ENCODE results near the gene STK36. TPM values are rescaled to one million over a fixed set of nuclear protein-coding genes. Genes with fewer than 3 reads are reported as not detected.

STK36 gene
- total RNA-seq, 1 experiment from 2014 or later, result 38.7 TPM

DNA sequence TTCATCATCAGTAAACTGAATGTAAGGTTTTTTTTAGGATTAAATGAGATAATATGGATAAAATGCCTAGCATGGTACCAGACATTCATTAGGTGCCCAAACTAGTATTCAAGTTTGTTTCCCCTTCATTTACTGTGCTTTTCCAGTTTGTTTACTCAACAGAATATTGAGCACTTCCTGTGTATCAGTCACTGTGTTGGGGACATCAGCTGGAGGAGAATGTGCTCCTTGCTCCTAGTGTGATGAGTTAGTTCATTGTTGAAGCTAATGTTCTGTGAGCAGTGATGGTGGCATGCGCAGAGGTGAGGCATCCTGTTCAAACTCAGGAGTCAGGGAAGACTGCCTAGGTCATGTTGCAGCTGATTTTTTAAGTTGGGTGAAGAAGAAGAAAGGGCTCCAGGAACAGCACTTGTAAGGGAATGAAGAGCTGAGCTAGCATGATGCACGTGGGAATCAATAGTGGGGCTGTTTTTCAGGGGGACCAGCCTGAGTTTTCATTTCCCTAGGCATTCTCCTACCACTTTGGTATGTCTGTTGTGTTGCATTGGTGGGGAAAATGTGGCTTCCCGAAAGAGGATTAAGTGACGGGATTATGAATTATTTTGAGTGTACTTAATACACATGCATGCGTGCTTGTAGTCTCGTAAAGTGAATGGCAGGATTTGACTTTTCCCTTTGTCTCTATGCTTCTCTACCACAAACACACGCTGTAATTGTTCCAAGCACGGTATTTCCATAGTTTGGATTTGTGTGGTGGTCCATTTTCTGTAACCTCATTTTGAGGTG is 62.5 kb downstream of the STK36 start:
- Mint-ChIP-seq H3K4me3 (no peak overlapping the region), H3K27ac (peak overlapping the region in 2 of 3 experiments; percentile 16 to 52; a peak in 3 of 7 replicates), H3K36me3 (ENCODE audit: insufficient read depth in 1 of 3, low read depth in 3 of 3) (peaks cover 9 to 44% (median 14%) of the 10 kb centered on the region in 3 experiments; a peak in 6 of 7 replicates), H3K4me1 (peaks cover 22 to 27% of the 10 kb centered on the region in 2 experiments), H3K9me3 (no peaks in the 10 kb centered on the region), H3K27me3 (ENCODE audit: low read depth) (no peaks in the 10 kb centered on the region)
- Histone ChIP-seq H4K91ac (ENCODE audit: insufficient read length, low read depth, low read length) (no peak overlapping the region), H2AK5ac (ENCODE audit: insufficient read length, low read length) (no peak overlapping the region), H3K79me1 (ENCODE audit: insufficient read depth, low read depth, low read length, poor library complexity, severe bottlenecking) (peaks cover 9% of the 10 kb centered on the region), H3K18ac (ENCODE audit: insufficient read length, low read depth, low read length) (no peak overlapping the region), H3K27ac (ENCODE audit: insufficient read length, low read depth, low read length) (no peak overlapping the region), H3K56ac (ENCODE audit: insufficient read length, low read depth, low read length) (no peak overlapping the region), H3K79me2 (ENCODE audit: insufficient read depth, low read length) (peaks cover 12% of the 10 kb centered on the region; the same call in 1 of the 2 replicates), H4K5ac (ENCODE audit: insufficient read length, low read depth, low read length) (no peak overlapping the region), H2BK20ac (ENCODE audit: low read depth, low read length, poor library complexity, severe bottlenecking) (no peak overlapping the region), H2BK12ac (ENCODE audit: insufficient read length, low read depth, low read length) (no peak overlapping the region), H3K9me3 (ENCODE audit: control insufficient read depth, low read depth, low read length) (no peaks in the 10 kb centered on the region), H3K4me1 (ENCODE audit: insufficient read depth, low read length) (peaks cover 11% of the 10 kb centered on the region), H3K4ac (ENCODE audit: low read depth, low read length) (no peak overlapping the region), H2BK5ac (ENCODE audit: insufficient read length, low read length) (no peak overlapping the region), H3K9ac (ENCODE audit: extremely low read depth, insufficient read length, low read length) (no peak overlapping the region), H2AFZ (ENCODE audit: low read length) (no peak overlapping the region), H4K8ac (replicated peaks; ENCODE audit: insufficient read length, low read depth, low read length) (no peak overlapping the region), H3K4me2 (ENCODE audit: insufficient read depth, insufficient read length, low read length) (no peak overlapping the region), H3K14ac (ENCODE audit: insufficient read depth, low read length) (no peak overlapping the region), H3K23ac (ENCODE audit: insufficient read length, low read depth, low read length) (no peak overlapping the region), H3K23me2 (ENCODE audit: insufficient read length, low read depth, low read length, poor library complexity, severe bottlenecking) (no peaks in the 10 kb centered on the region), H3T11ph (ENCODE audit: low read length) (no peak overlapping the region), H2BK120ac (ENCODE audit: low read depth, low read length, poor library complexity, severe bottlenecking) (no peak overlapping the region), H3K27me3 (ENCODE audit: insufficient read depth, low read length) (no peaks in the 10 kb centered on the region), H2BK15ac (ENCODE audit: low read depth, low read length) (no peak overlapping the region), H4K20me1 (ENCODE audit: control insufficient read depth, insufficient read depth, insufficient read length) (no peaks in the 10 kb centered on the region)
- TF ChIP-seq, protein P1, sequence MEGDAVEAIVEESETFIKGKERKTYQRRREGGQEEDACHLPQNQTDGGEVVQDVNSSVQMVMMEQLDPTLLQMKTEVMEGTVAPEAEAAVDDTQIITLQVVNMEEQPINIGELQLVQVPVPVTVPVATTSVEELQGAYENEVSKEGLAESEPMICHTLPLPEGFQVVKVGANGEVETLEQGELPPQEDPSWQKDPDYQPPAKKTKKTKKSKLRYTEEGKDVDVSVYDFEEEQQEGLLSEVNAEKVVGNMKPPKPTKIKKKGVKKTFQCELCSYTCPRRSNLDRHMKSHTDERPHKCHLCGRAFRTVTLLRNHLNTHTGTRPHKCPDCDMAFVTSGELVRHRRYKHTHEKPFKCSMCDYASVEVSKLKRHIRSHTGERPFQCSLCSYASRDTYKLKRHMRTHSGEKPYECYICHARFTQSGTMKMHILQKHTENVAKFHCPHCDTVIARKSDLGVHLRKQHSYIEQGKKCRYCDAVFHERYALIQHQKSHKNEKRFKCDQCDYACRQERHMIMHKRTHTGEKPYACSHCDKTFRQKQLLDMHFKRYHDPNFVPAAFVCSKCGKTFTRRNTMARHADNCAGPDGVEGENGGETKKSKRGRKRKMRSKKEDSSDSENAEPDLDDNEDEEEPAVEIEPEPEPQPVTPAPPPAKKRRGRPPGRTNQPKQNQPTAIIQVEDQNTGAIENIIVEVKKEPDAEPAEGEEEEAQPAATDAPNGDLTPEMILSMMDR (conservative IDR thresholded peaks at IDR 0.05), result no peak
- DNase-seq, result no peak
- WGBS (ENCODE audit: extremely low coverage, insufficient read length, low lambda C conversion rate), result no CpG with 5 or more reads among the region's 8 CpGs

Measured in H9 (cell line).